Astrocyte of the spinal cord (primary cell): ENCODE results near the gene PTGES3.
A peak's percentile ranks its signal among the peaks of the same experiment; 100 is the strongest.
"Not testable (repeated sequence)": the region's sequence is repeated elsewhere in the genome, so short reads cannot be mapped to it uniquely, and the experiment has no call there.

Experiments used
- DNase-seq: peaks from one replicate; pipeline ENCODE4 v3.0.0; 2011; ENCODE audit warnings: low read depth, low spot score
- H3K4me3 ChIP-seq: 2 replicates; pipeline ENCODE4 v1.5.1; 2011; ENCODE audit warnings: low read depth, mild to moderate bottlenecking, low read length, moderate library complexity
- in situ Hi-C: cut with HindIII; loops from 2 replicates; pipeline ENCODE4 v1.10.0; 2017; ENCODE audit warnings: low sequenced_read_pairs
- TF ChIP-seq, protein P1 (sequence below): IDR thresholded peaks from 2 replicates; pipeline ENCODE4 v1.5.1; 2012; ENCODE audit warnings: low read depth, mild to moderate bottlenecking, low read length, inconsistent platforms

Gene PTGES3

DNA sequence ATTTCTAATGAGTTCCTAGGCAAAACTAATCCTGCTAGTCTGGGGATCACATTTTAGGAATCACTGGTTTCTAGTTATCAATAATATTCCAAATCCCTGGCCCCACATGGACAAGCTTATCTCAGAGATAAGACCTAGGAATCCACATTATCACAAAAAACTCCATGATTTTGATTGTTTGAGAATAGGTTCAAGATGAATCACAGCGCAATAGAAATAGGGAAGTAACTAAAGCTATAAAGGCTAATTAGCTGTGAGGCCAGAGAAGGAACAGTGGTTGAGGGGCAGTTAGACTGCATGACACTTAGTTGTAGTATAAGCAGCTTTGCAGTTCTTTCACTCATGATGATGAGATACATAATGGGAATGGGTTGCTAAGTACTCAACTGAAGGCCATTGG lies 29.2 kb downstream of the PTGES3 start:
- TF ChIP-seq, protein P1, sequence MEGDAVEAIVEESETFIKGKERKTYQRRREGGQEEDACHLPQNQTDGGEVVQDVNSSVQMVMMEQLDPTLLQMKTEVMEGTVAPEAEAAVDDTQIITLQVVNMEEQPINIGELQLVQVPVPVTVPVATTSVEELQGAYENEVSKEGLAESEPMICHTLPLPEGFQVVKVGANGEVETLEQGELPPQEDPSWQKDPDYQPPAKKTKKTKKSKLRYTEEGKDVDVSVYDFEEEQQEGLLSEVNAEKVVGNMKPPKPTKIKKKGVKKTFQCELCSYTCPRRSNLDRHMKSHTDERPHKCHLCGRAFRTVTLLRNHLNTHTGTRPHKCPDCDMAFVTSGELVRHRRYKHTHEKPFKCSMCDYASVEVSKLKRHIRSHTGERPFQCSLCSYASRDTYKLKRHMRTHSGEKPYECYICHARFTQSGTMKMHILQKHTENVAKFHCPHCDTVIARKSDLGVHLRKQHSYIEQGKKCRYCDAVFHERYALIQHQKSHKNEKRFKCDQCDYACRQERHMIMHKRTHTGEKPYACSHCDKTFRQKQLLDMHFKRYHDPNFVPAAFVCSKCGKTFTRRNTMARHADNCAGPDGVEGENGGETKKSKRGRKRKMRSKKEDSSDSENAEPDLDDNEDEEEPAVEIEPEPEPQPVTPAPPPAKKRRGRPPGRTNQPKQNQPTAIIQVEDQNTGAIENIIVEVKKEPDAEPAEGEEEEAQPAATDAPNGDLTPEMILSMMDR = no peak
- DNase-seq = no peak
- in situ Hi-C loops = no loop called here
- H3K4me3 ChIP-seq = no peak overlapping the region

DNA sequence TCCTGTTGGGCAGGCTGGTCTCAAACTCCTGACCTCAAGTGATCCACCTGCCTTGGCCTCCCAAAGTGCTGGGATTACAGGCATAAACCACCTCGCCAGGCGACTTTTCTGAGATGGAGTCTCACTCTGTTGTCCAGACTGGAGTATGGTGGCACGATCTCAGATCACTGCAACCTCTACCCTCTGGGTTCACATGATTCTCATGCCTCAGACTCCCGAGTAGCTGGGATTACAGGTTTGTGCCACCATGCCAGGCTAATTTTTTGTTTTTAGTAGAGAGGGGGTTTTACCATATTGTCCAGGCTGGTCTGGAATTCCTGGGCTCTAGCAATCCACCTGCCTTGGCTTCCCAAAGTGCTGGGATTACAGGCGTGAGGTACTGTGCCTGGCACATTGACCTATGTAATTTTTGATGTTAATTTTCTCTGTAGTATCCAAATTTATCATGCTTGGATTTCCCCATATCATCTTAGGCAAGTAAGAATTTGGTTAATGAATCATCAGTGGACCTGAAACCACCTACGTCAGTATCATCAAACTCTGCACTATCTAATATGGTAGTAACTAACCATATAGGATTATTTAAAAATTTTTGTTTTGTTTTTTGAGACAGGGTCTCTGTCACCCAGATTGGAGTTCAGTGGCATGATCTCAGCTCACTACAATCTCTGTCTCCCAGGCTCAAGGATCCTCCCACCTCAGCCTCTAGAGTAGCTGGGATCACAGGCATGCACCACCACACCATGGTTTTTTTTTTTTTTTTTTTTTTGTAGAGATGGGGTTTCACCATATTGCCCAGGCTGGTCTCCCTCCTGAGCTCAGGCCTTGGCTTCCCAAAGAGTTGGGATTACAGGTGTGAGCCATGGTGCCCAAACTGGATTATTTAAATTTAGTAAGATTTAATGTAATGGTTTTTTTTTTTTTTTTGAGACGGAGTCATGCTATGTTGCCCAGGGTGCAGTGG lies 30.4 kb downstream of the PTGES3 start:
- in situ Hi-C loops = no loop called here
- TF ChIP-seq, protein P1 = no peak
- DNase-seq = no peak
- no peak overlapping the region for H3K4me3 ChIP-seq

DNA sequence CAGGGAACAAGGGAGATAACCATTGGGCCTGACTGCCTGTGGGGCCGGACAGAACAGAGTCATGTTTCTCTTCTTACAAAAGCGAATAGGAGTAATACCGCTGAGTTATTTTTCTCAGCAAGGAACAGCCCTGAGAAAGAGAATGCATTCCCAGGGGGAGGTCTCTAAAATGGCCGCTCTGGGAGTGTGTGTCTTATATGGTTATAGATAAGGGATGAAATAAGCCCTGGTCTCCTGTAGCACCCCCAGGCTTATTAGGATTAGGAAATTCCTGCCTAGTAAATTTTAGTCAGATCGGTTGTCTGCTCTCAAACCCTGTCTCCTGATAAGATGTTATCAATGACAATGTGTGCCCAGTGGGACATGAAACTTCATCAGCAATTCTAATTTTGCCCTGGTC lies 34.3 kb downstream of the PTGES3 start:
- DNase-seq, H3K4me3 ChIP-seq, in situ Hi-C loops: not testable (repeated sequence)

DNA sequence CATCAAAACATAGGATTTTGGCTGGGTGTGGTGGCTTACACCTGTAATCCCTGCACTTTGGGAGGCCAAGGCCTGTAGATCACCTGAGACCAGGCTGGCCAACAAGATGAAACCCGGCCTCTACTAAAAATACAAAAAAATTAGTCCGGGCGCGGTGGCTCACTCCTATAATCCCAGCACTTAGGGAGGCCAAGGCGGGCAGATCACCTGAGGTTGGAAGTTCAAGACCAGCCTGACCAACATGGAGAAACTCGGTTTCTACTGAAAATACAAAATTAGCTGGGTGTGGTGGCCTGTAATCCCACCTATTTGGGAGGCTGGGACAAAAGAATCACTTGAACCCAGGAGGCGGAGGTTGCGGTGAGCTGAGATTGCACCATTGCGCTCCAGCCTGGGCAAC lies 40.1 kb downstream of the PTGES3 start:
- in situ Hi-C loops, DNase-seq, H3K4me3 ChIP-seq: not testable (repeated sequence)

DNA sequence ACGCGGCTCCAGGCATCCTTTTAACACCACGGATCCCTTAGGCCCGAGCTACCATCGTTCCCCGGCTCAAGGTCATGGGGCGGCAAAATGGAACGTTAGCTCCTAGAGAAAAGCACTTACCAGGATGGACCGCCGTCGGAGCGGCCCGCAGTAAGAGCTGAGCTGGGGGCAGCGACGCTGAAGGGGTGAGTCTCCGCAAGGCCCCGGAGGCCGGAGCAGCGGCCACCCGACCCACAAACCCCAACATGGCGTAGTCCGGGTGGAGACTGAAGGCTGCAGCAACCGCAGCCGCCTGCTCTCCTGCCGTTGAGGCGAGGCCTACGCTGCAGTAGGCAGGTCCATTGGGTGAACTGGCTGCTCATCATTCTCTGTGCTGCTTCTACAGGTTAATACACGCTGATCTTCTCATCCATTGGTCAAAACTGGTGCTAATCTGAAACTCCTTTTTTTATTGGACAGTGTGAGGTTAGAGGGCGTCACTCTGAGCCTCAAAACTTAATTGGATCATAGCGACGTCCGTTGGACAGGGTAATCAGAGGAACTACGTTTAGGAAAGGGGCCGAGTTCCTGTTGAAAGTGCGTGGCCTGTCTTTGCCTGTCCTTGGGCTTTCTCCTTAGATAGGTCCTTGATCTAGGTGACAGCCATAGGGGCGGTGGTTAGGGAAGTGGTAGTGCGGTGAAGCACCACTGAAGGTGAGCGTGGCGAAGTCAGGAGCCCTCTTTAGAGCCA lies 42.2 kb downstream of the PTGES3 start, which contains the start of gene ATP5F1B:
Gene ATP5F1B, minus strand, starts transcription at position 268 of the 730 bp plus-strand sequence. Its CDS starts 21 bp downstream, at position 247.
- peak; percentile 100 for DNase-seq
- H3K4me3 ChIP-seq = peak within 1 kb of the TSS; percentile 97
- in situ Hi-C loops = no loop called here
- TF ChIP-seq, protein P1 = no peak

DNA sequence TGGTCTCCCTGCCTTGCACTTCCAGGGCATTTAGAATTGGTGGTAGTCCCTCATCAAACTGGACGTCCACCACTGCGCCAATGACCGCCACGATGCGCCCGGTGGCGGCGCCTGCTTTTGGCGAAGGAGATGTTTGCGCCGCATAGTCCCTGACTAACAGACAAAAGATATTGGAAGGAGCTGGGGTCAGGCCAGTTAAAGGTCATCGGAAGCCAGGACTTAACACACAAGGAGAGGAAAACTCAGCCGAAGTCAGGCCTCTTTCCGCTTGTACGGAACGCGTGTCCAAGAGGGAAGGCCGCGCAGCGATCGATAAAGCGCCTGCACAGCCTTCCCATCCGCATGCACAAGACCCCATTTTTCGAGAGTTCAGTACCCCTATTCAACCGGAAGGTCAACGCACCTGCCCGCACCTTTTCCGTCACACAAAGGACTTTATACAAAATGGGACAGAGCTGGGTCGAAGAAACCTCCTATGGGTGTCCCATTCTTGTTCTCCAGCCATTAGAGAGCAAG lies 42.8 kb downstream of the PTGES3 start:
- peak overlapping the region; percentile 97 for H3K4me3 ChIP-seq
- in situ Hi-C loops = no loop called here
- peak; percentile 5 for DNase-seq
- TF ChIP-seq, protein P1 = no peak

DNA sequence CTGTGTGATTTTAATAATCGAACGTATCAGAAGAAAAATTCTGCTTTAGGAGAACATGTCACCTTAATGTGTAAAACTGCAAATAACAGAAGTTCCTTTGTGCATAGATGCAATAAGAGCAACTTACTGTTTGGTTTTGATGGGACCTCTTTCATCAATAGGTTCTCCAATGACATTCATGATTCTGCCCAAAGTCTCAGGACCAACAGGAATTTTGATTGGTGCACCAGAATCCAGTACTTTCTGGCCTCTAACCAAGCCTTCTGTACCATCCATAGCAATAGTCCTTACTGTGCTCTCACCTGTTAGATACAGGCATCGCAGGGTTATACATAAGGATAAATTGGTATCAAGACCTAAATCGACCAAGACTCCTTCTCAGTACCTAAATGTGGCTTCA lies 43.4 kb downstream of the PTGES3 start:
- DNase-seq = peak; percentile 9
- peak overlapping the region; percentile 97 for H3K4me3 ChIP-seq
- in situ Hi-C loops = no loop called here
- TF ChIP-seq, protein P1 = no peak
